CD4-positive, alpha-beta T cell treated with Interleukin-1 beta for 1 hour (primary cell): ENCODE data around the gene IQCN.

Experiments
- DNase-seq, 2 donors: peaks; one replicate each; pipeline ENCODE4 v3.0.0-alpha.2; 2020 to 2022

IQCN gene

GRCh38 chr19:18274219-18274780 lies at the start of gene IQCN:
IQCN (minus strand) TSS chr19:18274452; CDS start chr19:18269478, 4,974 bp downstream.
- peak; percentile 67 to 69 for DNase-seq

- DNase-seq = peak; percentile 99 to 100
Observed at GRCh38 chr19:18322759-18323460, 48.7 kb upstream of the IQCN start, which contains the start of gene LSM4. LSM4 (minus strand) TSS chr19:18323076; CDS start chr19:18323020, 56 bp downstream.

GRCh38 chr19:18322318-18322758 lies 48.1 kb upstream of the IQCN start:
- peak; percentile 25 to 35 for DNase-seq

- DNase-seq = peak in 1 of 2 donors; percentile 45
Observed at GRCh38 chr19:18321734-18322102, 47.5 kb upstream of the IQCN start.

GRCh38 chr19:18320865-18321733 lies 46.8 kb upstream of the IQCN start:
- no peak for DNase-seq

GRCh38 chr19:18319591-18320135 lies 45.4 kb upstream of the IQCN start:
- DNase-seq = peak in 1 of 2 donors; percentile 50

GRCh38 chr19:18317961-18318800 lies 43.9 kb upstream of the IQCN start:
- peak; percentile 57 to 65 for DNase-seq

GRCh38 chr19:18313398-18313797 lies 39.1 kb upstream of the IQCN start:
- no peak for DNase-seq

GRCh38 chr19:18312092-18312534 lies 37.9 kb upstream of the IQCN start:
- no peak for DNase-seq

GRCh38 chr19:18311502-18312091 lies 37.3 kb upstream of the IQCN start:
- no peak for DNase-seq

- no peak for DNase-seq
Observed at GRCh38 chr19:18310966-18311365, 36.7 kb upstream of the IQCN start.

- no peak for DNase-seq
Observed at GRCh38 chr19:18310118-18310909, 36.1 kb upstream of the IQCN start.

- DNase-seq = no peak
Observed at GRCh38 chr19:18309525-18310064, 35.3 kb upstream of the IQCN start.

GRCh38 chr19:18308948-18309325 lies 34.7 kb upstream of the IQCN start:
- no peak for DNase-seq

- no peak for DNase-seq
Observed at GRCh38 chr19:18308051-18308947, 34.0 kb upstream of the IQCN start.

GRCh38 chr19:18307271-18307681 lies 33.0 kb upstream of the IQCN start:
- peak; percentile 50 to 60 for DNase-seq

- peak in 1 of 2 donors; percentile 26 for DNase-seq
Observed at GRCh38 chr19:18306888-18307260, 32.6 kb upstream of the IQCN start.

GRCh38 chr19:18306209-18306887 lies 32.1 kb upstream of the IQCN start:
- no peak for DNase-seq
